HCT116 (cell line): ENCODE measurements around the gene PRDX2. TPM values are rescaled to one million over a fixed set of nuclear protein-coding genes. Genes with fewer than 3 reads are reported as not detected.

Experiments used
- ATAC-seq: fragments of 200-7000 bp; cut with Tn5 transposase; 2 replicates; pipeline ENCODE4 v1.9.1; 2020; ENCODE audit warnings: mild to moderate bottlenecking, moderate library complexity
- BruUV-seq: library from RNA; stranded (reverse); fragments of 400-500 nt; replicated peaks from 2 replicates; lab custom pipeline; 2021; lab: Mats Ljungman, UMichigan
- CTCF ChIA-PET: fragments of 300-600 bp; sonication (Branson Sonifier 250); formaldehyde crosslinking; loops from one replicate; lab custom pipeline; 2021; ENCODE audit warnings: antibody characterized with exemption; lab: Charles Lee
- POLR2A ChIA-PET: fragments of 300-600, 350-600 bp; sonication (Branson Sonifier 250); formaldehyde crosslinking; loops from one replicate; lab custom pipeline; 2021; ENCODE audit warnings: antibody characterized with exemption; lab: Charles Lee
- RAD21 ChIA-PET, 2 experiments: fragments of 300-600 bp; sonication (Branson Sonifier 250); formaldehyde crosslinking; loops; one replicate each; lab custom pipeline; 2023; ENCODE audit warnings: low total read pairs in 2 of 2; ENCODE audit not compliant: uncharacterized antibody in 2 of 2, unreplicated experiment in 2 of 2, low non-redundant PET in 1 of 2; lab: Charles Lee
- DNase-seq: peaks from one replicate; pipeline ENCODE4 v3.0.0-alpha.2; 2010; ENCODE audit warnings: low read depth, low spot score
- H2AFZ ChIP-seq: fragments of 200-600 bp; shearing (Covaris generic), sonication (generic); 2 replicates; pipeline ENCODE4 v1.6.1; 2017; ENCODE audit warnings: low read depth, mixed run types, mixed read lengths, antibody characterized with exemption, low read length; ENCODE audit not compliant: poor library complexity, severe bottlenecking
- H3K27ac ChIP-seq: 2 replicates; pipeline ENCODE4 v1.5.1; 2012; ENCODE audit warnings: low read depth, low read length
- H3K27me3 ChIP-seq: fragments of 200-600 bp; sonication (generic); 2 replicates; pipeline ENCODE4 v1.6.1; 2016; ENCODE audit warnings: mixed run types, low read length, mixed read lengths; ENCODE audit not compliant: insufficient read depth
- H3K36me3 ChIP-seq, 2 experiments: fragments of 200-500 bp in 1 of 2; fragments of 200-600 bp in 1 of 2; sonication (Bioruptor generic) in 1 of 2; sonication (generic) in 1 of 2; 2 replicates each; pipeline versions ENCODE4 v1.5.1 to v1.6.1; 2014 to 2016; ENCODE audit warnings: low read length in 2 of 2, inconsistent platforms in 1 of 2, mixed read lengths in 1 of 2, mixed run types in 1 of 2; ENCODE audit not compliant: insufficient read depth in 2 of 2, control insufficient read depth in 1 of 2
- H3K4me1 ChIP-seq, 2 experiments: fragments of 200-600 bp in 1 of 2; sonication (generic) in 1 of 2; 2 replicates each; pipeline versions ENCODE4 v1.5.1 to v1.6.1; 2012 to 2017; ENCODE audit warnings: low read length in 2 of 2, inconsistent platforms in 1 of 2, mild to moderate bottlenecking in 1 of 2, mixed read lengths in 1 of 2, mixed run types in 1 of 2, moderate library complexity in 1 of 2; ENCODE audit not compliant: insufficient read depth in 2 of 2, control insufficient read depth in 1 of 2
- H3K4me2 ChIP-seq: fragments of 200-600 bp; sonication (generic); 2 replicates; pipeline ENCODE4 v1.6.1; 2017; ENCODE audit warnings: mixed run types, low read length, mixed read lengths
- H3K4me3 ChIP-seq, 2 experiments: fragments of 200-600 bp in 1 of 2; sonication (generic) in 1 of 2; replicated peaks in 1 of 2; 2 replicates each; pipeline ENCODE4 v1.5.1; 2011 to 2016; ENCODE audit warnings: low read length in 2 of 2, control low read depth in 1 of 2, low read depth in 1 of 2, mild to moderate bottlenecking in 1 of 2, mixed read lengths in 1 of 2, mixed run types in 1 of 2
- H3K79me2 ChIP-seq: fragments of 200-600 bp; sonication (generic); 2 replicates; pipeline ENCODE4 v1.6.1; 2017; ENCODE audit warnings: mild to moderate bottlenecking, mixed run types, low read length, moderate library complexity, mixed read lengths; ENCODE audit not compliant: insufficient read depth
- H3K9ac ChIP-seq: fragments of 200-600 bp; sonication (generic); 2 replicates; pipeline ENCODE4 v1.6.1; 2016; ENCODE audit warnings: low read length, mixed read lengths
- H3K9me2 ChIP-seq: fragments of 200-600 bp; sonication (generic), shearing (Covaris generic); 2 replicates; pipeline ENCODE4 v1.6.1; 2017; ENCODE audit warnings: mixed run types, mild to moderate bottlenecking, moderate library complexity; ENCODE audit not compliant: insufficient read depth
- H3K9me3 ChIP-seq, 2 experiments: fragments of 200-500 bp in 1 of 2; fragments of 200-600 bp in 1 of 2; sonication (Bioruptor generic) in 1 of 2; sonication (generic) in 1 of 2; 2 replicates each; pipeline ENCODE4 v1.6.1; 2014 to 2017; ENCODE audit warnings: low read length in 2 of 2, mixed read lengths in 2 of 2, inconsistent platforms in 1 of 2, low read depth in 1 of 2, mild to moderate bottlenecking in 1 of 2, mixed run types in 1 of 2, moderate library complexity in 1 of 2; ENCODE audit not compliant: control insufficient read depth in 1 of 2, insufficient read depth in 1 of 2
- H4K20me1 ChIP-seq: fragments of 200-600 bp; sonication (generic), shearing (Covaris generic); 2 replicates; pipeline ENCODE4 v1.6.1; 2017; ENCODE audit warnings: mixed run types, mild to moderate bottlenecking, moderate library complexity; ENCODE audit not compliant: insufficient read depth
- CBX3 ChIP-seq: IDR thresholded peaks from 2 replicates; pipeline ENCODE4 v1.6.1; 2012; ENCODE audit warnings: low read depth
- CEBPB ChIP-seq: IDR thresholded peaks from 2 replicates; pipeline ENCODE4 v1.6.1; 2012; ENCODE audit warnings: low read depth
- EGR1 ChIP-seq: IDR thresholded peaks from 2 replicates; pipeline ENCODE4 v1.6.1; 2012; ENCODE audit warnings: low read depth
- EZH2 ChIP-seq: fragments of 200-600 bp; sonication (generic); IDR thresholded peaks from 2 replicates; pipeline ENCODE4 v1.6.1; 2017; ENCODE audit warnings: antibody characterized with exemption, mixed run types
- EZH2phosphoT487 ChIP-seq: fragments of 200-600 bp; IDR thresholded peaks from 2 replicates; pipeline ENCODE4 v1.6.1; 2018; ENCODE audit warnings: antibody characterized with exemption, borderline replicate concordance
- POLR2AphosphoS5 ChIP-seq: IDR thresholded peaks from 2 replicates; pipeline ENCODE4 v1.6.1; 2011; ENCODE audit warnings: mild to moderate bottlenecking, low read depth, low read length, moderate library complexity
- SIN3A ChIP-seq: IDR thresholded peaks from 2 replicates; pipeline ENCODE4 v1.6.1; 2012; ENCODE audit warnings: low read depth
- SP1 ChIP-seq: IDR thresholded peaks from 2 replicates; pipeline ENCODE4 v1.6.1; 2012; ENCODE audit warnings: low read depth
- TCF7L2 ChIP-seq: IDR thresholded peaks from 2 replicates; pipeline ENCODE4 v1.7.0; 2011; ENCODE audit warnings: borderline replicate concordance, inconsistent platforms; ENCODE audit not compliant: insufficient read depth, insufficient read length; ENCODE audit errors: extremely low read depth
- YY1 ChIP-seq: IDR thresholded peaks from 2 replicates; pipeline ENCODE4 v1.6.1; 2011; ENCODE audit warnings: low read length, low read depth, moderate library complexity, mild to moderate bottlenecking; ENCODE audit not compliant: insufficient replicate concordance; ENCODE audit errors: extremely low read depth
- ZNF274 ChIP-seq: fragments of 200-500 bp; sonication (Bioruptor generic); IDR thresholded peaks from 2 replicates; pipeline ENCODE4 v1.6.1; 2014; ENCODE audit warnings: mild to moderate bottlenecking, low read depth, low read length, inconsistent platforms
- intact Hi-C: fragments of 100-400 bp; cut with micrococcal nuclease; formaldehyde crosslinking; loops from 2 replicates; pipeline ENCODE4 v1.10.0; 2022
- total RNA-seq: library from RNA; stranded (reverse); gene quantifications from one replicate; pipeline ENCODE4 v1.2.1, GENCODE V29; 2021; ENCODE audit not compliant: unreplicated experiment
- TF ChIP-seq, protein P1 (sequence below), 3 experiments: fragments of 200-600 bp in 1 of 3; sonication (generic) in 1 of 3; IDR thresholded peaks in 2 of 3; conservative IDR thresholded peaks in 1 of 3; 2 replicates each; pipeline ENCODE4 v1.5.1; 2012 to 2017; ENCODE audit warnings: low read depth in 2 of 3, low read length in 2 of 3, antibody characterized with exemption in 1 of 3, borderline replicate concordance in 1 of 3, control low read depth in 1 of 3, mild to moderate bottlenecking in 1 of 3, mixed read lengths in 1 of 3, mixed run types in 1 of 3, moderate library complexity in 1 of 3; ENCODE audit not compliant: insufficient read depth in 1 of 3
- TF ChIP-seq, protein P2 (sequence below): IDR thresholded peaks from 2 replicates; pipeline ENCODE4 v1.6.1; 2011; ENCODE audit warnings: mild to moderate bottlenecking, low read length, moderate library complexity; ENCODE audit not compliant: insufficient replicate concordance; ENCODE audit errors: extremely low read depth
- TF ChIP-seq, protein P3 (sequence below): IDR thresholded peaks from 2 replicates; pipeline ENCODE4 v1.6.1; 2012; ENCODE audit warnings: low read depth
- TF ChIP-seq, protein P4 (sequence below): IDR thresholded peaks from 2 replicates; pipeline ENCODE4 v1.6.1; 2012
- TF ChIP-seq, protein P5 (sequence below): IDR thresholded peaks from 2 replicates; pipeline ENCODE4 v1.6.1; 2012

The PRDX2 gene
- total RNA-seq, 1 experiment from 2014 or later, result 387 TPM

DNA sequence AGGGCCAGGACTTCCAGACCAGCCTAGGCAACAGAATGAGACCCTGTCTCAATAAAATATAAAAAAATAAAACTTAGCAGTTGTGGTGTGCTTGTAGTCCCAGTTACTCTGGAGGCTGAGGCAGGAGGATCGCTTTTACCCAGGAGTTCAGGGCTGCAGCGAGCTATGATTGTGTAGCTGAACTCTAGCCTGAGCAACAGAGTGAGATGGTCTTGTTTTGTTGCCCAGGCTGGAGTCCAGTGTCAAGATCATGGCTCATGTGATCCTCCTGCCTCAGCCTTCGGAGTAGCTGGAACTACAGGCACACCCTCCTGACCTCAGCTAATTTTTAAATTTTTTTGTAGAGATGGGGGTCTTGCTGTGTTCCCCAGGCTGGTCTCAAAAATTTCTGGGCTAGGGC, 14.6 kb downstream of the PRDX2 start:
- BruUV-seq, result no TSS peak
- ChIA-PET RAD21 (no interaction called here), CTCF (interaction anchor here (1.4 to 7.4 kb wide), 2 partner anchors 9 to 11 kb away, joined by 3 to 88 read pairs; partner anchors contain the start of gene HOOK2), POLR2A (interaction anchor here (0.6 to 1.2 kb wide), 3 partner anchors 9 to 1542 kb away, joined by 3 read pairs; no protein-coding TSS in a partner anchor)
- Histone ChIP-seq H3K27me3 (no peaks in the 10 kb centered on the region), H3K27ac (peak overlapping the region; percentile 89), H3K4me2 (peak overlapping the region; percentile 61), H4K20me1 (no peaks in the 10 kb centered on the region), H3K36me3 (no peaks in the 10 kb centered on the region), H3K9me2 (no peaks in the 10 kb centered on the region), H3K9me3 (no peaks in the 10 kb centered on the region), H3K4me3 (no peak overlapping the region), H3K79me2 (peaks cover 6% of the 10 kb centered on the region), H3K4me1 (peaks cover 76 to 95% of the 10 kb centered on the region in 2 experiments), H2AFZ (no peak overlapping the region), H3K9ac (peak overlapping the region; percentile 54)
- TF ChIP-seq POLR2AphosphoS5 (no peak), EZH2 (no peak), CEBPB (no peak), TCF7L2 (no peak), SP1 (no peak), EGR1 (no peak), YY1 (no peak), EZH2phosphoT487 (no peak), ZNF274 (no peak), SIN3A (no peak), CBX3 (no peak)
- TF ChIP-seq, protein P1, sequence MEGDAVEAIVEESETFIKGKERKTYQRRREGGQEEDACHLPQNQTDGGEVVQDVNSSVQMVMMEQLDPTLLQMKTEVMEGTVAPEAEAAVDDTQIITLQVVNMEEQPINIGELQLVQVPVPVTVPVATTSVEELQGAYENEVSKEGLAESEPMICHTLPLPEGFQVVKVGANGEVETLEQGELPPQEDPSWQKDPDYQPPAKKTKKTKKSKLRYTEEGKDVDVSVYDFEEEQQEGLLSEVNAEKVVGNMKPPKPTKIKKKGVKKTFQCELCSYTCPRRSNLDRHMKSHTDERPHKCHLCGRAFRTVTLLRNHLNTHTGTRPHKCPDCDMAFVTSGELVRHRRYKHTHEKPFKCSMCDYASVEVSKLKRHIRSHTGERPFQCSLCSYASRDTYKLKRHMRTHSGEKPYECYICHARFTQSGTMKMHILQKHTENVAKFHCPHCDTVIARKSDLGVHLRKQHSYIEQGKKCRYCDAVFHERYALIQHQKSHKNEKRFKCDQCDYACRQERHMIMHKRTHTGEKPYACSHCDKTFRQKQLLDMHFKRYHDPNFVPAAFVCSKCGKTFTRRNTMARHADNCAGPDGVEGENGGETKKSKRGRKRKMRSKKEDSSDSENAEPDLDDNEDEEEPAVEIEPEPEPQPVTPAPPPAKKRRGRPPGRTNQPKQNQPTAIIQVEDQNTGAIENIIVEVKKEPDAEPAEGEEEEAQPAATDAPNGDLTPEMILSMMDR (IDR thresholded peaks at IDR 0.05 in 2 of 3, conservative IDR thresholded peaks at IDR 0.05 in 1 of 3; ENCODE audit: borderline replicate concordance in 1 of 3, insufficient read depth in 1 of 3, low read depth in 2 of 3, low read length in 2 of 3), result no peak
- TF ChIP-seq, protein P2, sequence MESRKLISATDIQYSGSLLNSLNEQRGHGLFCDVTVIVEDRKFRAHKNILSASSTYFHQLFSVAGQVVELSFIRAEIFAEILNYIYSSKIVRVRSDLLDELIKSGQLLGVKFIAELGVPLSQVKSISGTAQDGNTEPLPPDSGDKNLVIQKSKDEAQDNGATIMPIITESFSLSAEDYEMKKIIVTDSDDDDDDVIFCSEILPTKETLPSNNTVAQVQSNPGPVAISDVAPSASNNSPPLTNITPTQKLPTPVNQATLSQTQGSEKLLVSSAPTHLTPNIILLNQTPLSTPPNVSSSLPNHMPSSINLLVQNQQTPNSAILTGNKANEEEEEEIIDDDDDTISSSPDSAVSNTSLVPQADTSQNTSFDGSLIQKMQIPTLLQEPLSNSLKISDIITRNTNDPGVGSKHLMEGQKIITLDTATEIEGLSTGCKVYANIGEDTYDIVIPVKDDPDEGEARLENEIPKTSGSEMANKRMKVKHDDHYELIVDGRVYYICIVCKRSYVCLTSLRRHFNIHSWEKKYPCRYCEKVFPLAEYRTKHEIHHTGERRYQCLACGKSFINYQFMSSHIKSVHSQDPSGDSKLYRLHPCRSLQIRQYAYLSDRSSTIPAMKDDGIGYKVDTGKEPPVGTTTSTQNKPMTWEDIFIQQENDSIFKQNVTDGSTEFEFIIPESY, result no peak
- TF ChIP-seq, protein P3, sequence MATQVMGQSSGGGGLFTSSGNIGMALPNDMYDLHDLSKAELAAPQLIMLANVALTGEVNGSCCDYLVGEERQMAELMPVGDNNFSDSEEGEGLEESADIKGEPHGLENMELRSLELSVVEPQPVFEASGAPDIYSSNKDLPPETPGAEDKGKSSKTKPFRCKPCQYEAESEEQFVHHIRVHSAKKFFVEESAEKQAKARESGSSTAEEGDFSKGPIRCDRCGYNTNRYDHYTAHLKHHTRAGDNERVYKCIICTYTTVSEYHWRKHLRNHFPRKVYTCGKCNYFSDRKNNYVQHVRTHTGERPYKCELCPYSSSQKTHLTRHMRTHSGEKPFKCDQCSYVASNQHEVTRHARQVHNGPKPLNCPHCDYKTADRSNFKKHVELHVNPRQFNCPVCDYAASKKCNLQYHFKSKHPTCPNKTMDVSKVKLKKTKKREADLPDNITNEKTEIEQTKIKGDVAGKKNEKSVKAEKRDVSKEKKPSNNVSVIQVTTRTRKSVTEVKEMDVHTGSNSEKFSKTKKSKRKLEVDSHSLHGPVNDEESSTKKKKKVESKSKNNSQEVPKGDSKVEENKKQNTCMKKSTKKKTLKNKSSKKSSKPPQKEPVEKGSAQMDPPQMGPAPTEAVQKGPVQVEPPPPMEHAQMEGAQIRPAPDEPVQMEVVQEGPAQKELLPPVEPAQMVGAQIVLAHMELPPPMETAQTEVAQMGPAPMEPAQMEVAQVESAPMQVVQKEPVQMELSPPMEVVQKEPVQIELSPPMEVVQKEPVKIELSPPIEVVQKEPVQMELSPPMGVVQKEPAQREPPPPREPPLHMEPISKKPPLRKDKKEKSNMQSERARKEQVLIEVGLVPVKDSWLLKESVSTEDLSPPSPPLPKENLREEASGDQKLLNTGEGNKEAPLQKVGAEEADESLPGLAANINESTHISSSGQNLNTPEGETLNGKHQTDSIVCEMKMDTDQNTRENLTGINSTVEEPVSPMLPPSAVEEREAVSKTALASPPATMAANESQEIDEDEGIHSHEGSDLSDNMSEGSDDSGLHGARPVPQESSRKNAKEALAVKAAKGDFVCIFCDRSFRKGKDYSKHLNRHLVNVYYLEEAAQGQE, result no peak
- TF ChIP-seq, protein P4, sequence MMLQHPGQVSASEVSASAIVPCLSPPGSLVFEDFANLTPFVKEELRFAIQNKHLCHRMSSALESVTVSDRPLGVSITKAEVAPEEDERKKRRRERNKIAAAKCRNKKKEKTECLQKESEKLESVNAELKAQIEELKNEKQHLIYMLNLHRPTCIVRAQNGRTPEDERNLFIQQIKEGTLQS, result no peak
- TF ChIP-seq, protein P5, sequence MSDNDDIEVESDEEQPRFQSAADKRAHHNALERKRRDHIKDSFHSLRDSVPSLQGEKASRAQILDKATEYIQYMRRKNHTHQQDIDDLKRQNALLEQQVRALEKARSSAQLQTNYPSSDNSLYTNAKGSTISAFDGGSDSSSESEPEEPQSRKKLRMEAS, result no peak
- intact Hi-C loops, result no loop called here
- no peak for DNase-seq
- no peak for ATAC-seq
